Measurements from ENCODE around the gene NME7.
"Not testable (repeated sequence)": the region's sequence is repeated elsewhere in the genome, so short reads cannot be mapped to it uniquely, and the experiment has no call there.

Gene NME7

GRCh38 chr1:169307176-169307575 lies 60.4 kb downstream of the NME7 start:
- Mint-ChIP-seq H3K27me3 (no peaks in the 10 kb centered on the region), H3K36me3 (ENCODE audit: low read depth) (no peaks in the 10 kb centered on the region), H3K4me3 (no peak overlapping the region), H3K4me1 (ENCODE audit: low read depth) (peaks cover 14% of the 10 kb centered on the region), H3K9me3 (no peaks in the 10 kb centered on the region), H3K27ac (no peak overlapping the region)
- intact Hi-C loops (cut with micrococcal nuclease) = no loop called here

- H3K9me3 Mint-ChIP-seq = no peaks in the 10 kb centered on the region
- H3K27ac Mint-ChIP-seq = no peak overlapping the region
- H3K4me1 Mint-ChIP-seq (ENCODE audit: low read depth) = peaks cover 14% of the 10 kb centered on the region
- H3K36me3 Mint-ChIP-seq (ENCODE audit: low read depth) = no peaks in the 10 kb centered on the region
- no peak overlapping the region for H3K4me3 Mint-ChIP-seq
- H3K27me3 Mint-ChIP-seq = no peaks in the 10 kb centered on the region
- intact Hi-C loops (cut with micrococcal nuclease) = no loop called here
Measured at GRCh38 chr1:169305948-169306347, 61.6 kb downstream of the NME7 start.

- H3K36me3 Mint-ChIP-seq (ENCODE audit: low read depth) = no peaks in the 10 kb centered on the region
- intact Hi-C loops (cut with micrococcal nuclease) = no loop called here
- no peaks in the 10 kb centered on the region for H3K27me3 Mint-ChIP-seq
- no peak overlapping the region for H3K27ac Mint-ChIP-seq
- H3K9me3 Mint-ChIP-seq = no peaks in the 10 kb centered on the region
- H3K4me3 Mint-ChIP-seq = no peak overlapping the region
- H3K4me1 Mint-ChIP-seq (ENCODE audit: low read depth) = peaks cover 14% of the 10 kb centered on the region
Measured at GRCh38 chr1:169305356-169305755, 62.2 kb downstream of the NME7 start.

- Mint-ChIP-seq H3K36me3 (ENCODE audit: low read depth) (no peaks in the 10 kb centered on the region), H3K27me3 (no peaks in the 10 kb centered on the region), H3K27ac (no peak overlapping the region), H3K4me1 (ENCODE audit: low read depth) (peaks cover 7% of the 10 kb centered on the region), H3K4me3 (no peak overlapping the region), H3K9me3 (no peaks in the 10 kb centered on the region)
- intact Hi-C loops (cut with micrococcal nuclease) = no loop called here
Measured at GRCh38 chr1:169300854-169301253, 66.7 kb downstream of the NME7 start.

- no peaks in the 10 kb centered on the region for H3K9me3 Mint-ChIP-seq
Measured at GRCh38 chr1:169298441-169298840, 69.2 kb downstream of the NME7 start.

GRCh38 chr1:169295846-169296245 lies 71.8 kb downstream of the NME7 start:
- H3K36me3 Mint-ChIP-seq (ENCODE audit: low read depth) = no peaks in the 10 kb centered on the region
- H3K27me3 Mint-ChIP-seq = no peaks in the 10 kb centered on the region
- peaks cover 10% of the 10 kb centered on the region for H3K4me1 Mint-ChIP-seq (ENCODE audit: low read depth)
- H3K9me3 Mint-ChIP-seq = no peaks in the 10 kb centered on the region
- H3K4me3 Mint-ChIP-seq = no peak overlapping the region
- no peak overlapping the region for H3K27ac Mint-ChIP-seq
- intact Hi-C loops (cut with micrococcal nuclease) = loop anchor here (10.0 kb wide), 1 partner anchor 111 kb away; no protein-coding TSS in a partner anchor

More at GRCh38 chr1:169298441-169298840, 69.2 kb downstream of the NME7 start:
- intact Hi-C loops (cut with micrococcal nuclease) = loop anchor here (10.0 kb wide), 1 partner anchor 114 kb away; no protein-coding TSS in a partner anchor
- Mint-ChIP-seq H3K36me3 (ENCODE audit: low read depth) (no peaks in the 10 kb centered on the region), H3K27ac (no peak overlapping the region), H3K27me3 (no peaks in the 10 kb centered on the region), H3K4me3 (no peak overlapping the region), H3K4me1 (ENCODE audit: low read depth) (peaks cover 10% of the 10 kb centered on the region)

GRCh38 chr1:169295425-169295824 lies 72.2 kb downstream of the NME7 start:
- no peak overlapping the region for H3K27ac Mint-ChIP-seq
- H3K27me3 Mint-ChIP-seq = no peaks in the 10 kb centered on the region
- intact Hi-C loops (cut with micrococcal nuclease) = loop anchor here (10.0 kb wide), 1 partner anchor 111 kb away; no protein-coding TSS in a partner anchor
- H3K9me3 Mint-ChIP-seq = no peaks in the 10 kb centered on the region
- no peak overlapping the region for H3K4me3 Mint-ChIP-seq
- peaks cover 10% of the 10 kb centered on the region for H3K4me1 Mint-ChIP-seq (ENCODE audit: low read depth)
- no peaks in the 10 kb centered on the region for H3K36me3 Mint-ChIP-seq (ENCODE audit: low read depth)

GRCh38 chr1:169289016-169289415 lies 78.6 kb downstream of the NME7 start:
- Mint-ChIP-seq H3K36me3 (ENCODE audit: low read depth) (no peaks in the 10 kb centered on the region), H3K4me3 (no peak overlapping the region), H3K27ac (no peak overlapping the region), H3K9me3 (peaks cover 5% of the 10 kb centered on the region), H3K27me3 (no peaks in the 10 kb centered on the region), H3K4me1 (ENCODE audit: low read depth) (no peaks in the 10 kb centered on the region)
- intact Hi-C loops (cut with micrococcal nuclease) = no loop called here

GRCh38 chr1:169288011-169288414 lies 79.6 kb downstream of the NME7 start:
- no peaks in the 10 kb centered on the region for H3K27me3 Mint-ChIP-seq
- H3K27ac Mint-ChIP-seq = no peak overlapping the region
- intact Hi-C loops (cut with micrococcal nuclease) = no loop called here
- no peaks in the 10 kb centered on the region for H3K4me1 Mint-ChIP-seq (ENCODE audit: low read depth)
- peaks cover 15% of the 10 kb centered on the region for H3K9me3 Mint-ChIP-seq
- no peaks in the 10 kb centered on the region for H3K36me3 Mint-ChIP-seq (ENCODE audit: low read depth)
- no peak overlapping the region for H3K4me3 Mint-ChIP-seq

- Mint-ChIP-seq H3K36me3 (ENCODE audit: low read depth) (no peaks in the 10 kb centered on the region), H3K27me3 (no peaks in the 10 kb centered on the region), H3K4me1 (ENCODE audit: low read depth) (no peaks in the 10 kb centered on the region), H3K27ac (no peak overlapping the region), H3K9me3 (peaks cover 22% of the 10 kb centered on the region), H3K4me3 (no peak overlapping the region)
- intact Hi-C loops (cut with micrococcal nuclease) = no loop called here
Measured at GRCh38 chr1:169287280-169287679, 80.3 kb downstream of the NME7 start.

GRCh38 chr1:169281562-169281961 lies 86.0 kb downstream of the NME7 start:
- intact Hi-C loops (cut with micrococcal nuclease); H3K36me3 Mint-ChIP-seq (ENCODE audit: low read depth); H3K27me3 Mint-ChIP-seq; H3K4me3 Mint-ChIP-seq; H3K4me1 Mint-ChIP-seq (ENCODE audit: low read depth); H3K27ac Mint-ChIP-seq: not testable (repeated sequence)
- peaks cover 73% of the 10 kb centered on the region for H3K9me3 Mint-ChIP-seq

- intact Hi-C loops (cut with micrococcal nuclease) = no loop called here
- H3K27ac Mint-ChIP-seq = no peak overlapping the region
Measured at GRCh38 chr1:169271098-169271497, 96.5 kb downstream of the NME7 start.

GRCh38 chr1:169266133-169266532 lies 101.5 kb downstream of the NME7 start:
- intact Hi-C loops (cut with micrococcal nuclease) = no loop called here
- peaks cover 25% of the 10 kb centered on the region for H3K9me3 Mint-ChIP-seq
- H3K4me1 Mint-ChIP-seq (ENCODE audit: low read depth) = no peaks in the 10 kb centered on the region
- no peak overlapping the region for H3K4me3 Mint-ChIP-seq
- H3K27ac Mint-ChIP-seq = no peak overlapping the region
- H3K36me3 Mint-ChIP-seq (ENCODE audit: low read depth) = peaks cover 6% of the 10 kb centered on the region
- H3K27me3 Mint-ChIP-seq = no peaks in the 10 kb centered on the region

More at GRCh38 chr1:169271098-169271497, 96.5 kb downstream of the NME7 start:
- Mint-ChIP-seq H3K4me1 (ENCODE audit: low read depth) (no peaks in the 10 kb centered on the region), H3K36me3 (ENCODE audit: low read depth) (no peaks in the 10 kb centered on the region), H3K4me3 (no peak overlapping the region), H3K9me3 (no peaks in the 10 kb centered on the region), H3K27me3 (no peaks in the 10 kb centered on the region)

GRCh38 chr1:169263059-169263458 lies 104.5 kb downstream of the NME7 start:
- peaks cover 6% of the 10 kb centered on the region for H3K36me3 Mint-ChIP-seq (ENCODE audit: low read depth)
- H3K4me3 Mint-ChIP-seq = no peak overlapping the region

GRCh38 chr1:169261884-169262283 lies 105.7 kb downstream of the NME7 start:
- Mint-ChIP-seq H3K27ac (no peak overlapping the region), H3K4me1 (ENCODE audit: low read depth) (peaks cover 9% of the 10 kb centered on the region), H3K27me3 (no peaks in the 10 kb centered on the region), H3K9me3 (peaks cover 25% of the 10 kb centered on the region), H3K36me3 (ENCODE audit: low read depth) (peaks cover 12% of the 10 kb centered on the region), H3K4me3 (no peak overlapping the region)
- intact Hi-C loops (cut with micrococcal nuclease) = no loop called here

More at GRCh38 chr1:169263059-169263458, 104.5 kb downstream of the NME7 start:
- Mint-ChIP-seq H3K27me3 (no peaks in the 10 kb centered on the region), H3K4me1 (ENCODE audit: low read depth) (peaks cover 9% of the 10 kb centered on the region), H3K27ac (no peak overlapping the region), H3K9me3 (peaks cover 25% of the 10 kb centered on the region)
- intact Hi-C loops (cut with micrococcal nuclease) = no loop called here

All from dendritic cell treated with granulocyte-macrophage colony-stimulating factor and Interleukin-4, amounts not matched to agents 40 ng/mL and 50 ng/mL, for 4 days (primary cell).